ENCODE data around the gene INPP5A.

Gene INPP5A

GRCh38 chr10:132600416-132600815, 62.8 kb downstream of the INPP5A start:
- no peak for TF ChIP-seq CTCF (IDR thresholded peaks at IDR 0.05; ENCODE audit: extremely low read depth, insufficient read depth, missing control alignments)
- DNase-seq (ENCODE audit: low spot score): no peak
- in situ Hi-C loops (cut with MboI; ENCODE audit: low pct_unique_long_range_greater_than_20kb, low sequenced_read_pairs, unreplicated experiment): no loop called here

DNA sequence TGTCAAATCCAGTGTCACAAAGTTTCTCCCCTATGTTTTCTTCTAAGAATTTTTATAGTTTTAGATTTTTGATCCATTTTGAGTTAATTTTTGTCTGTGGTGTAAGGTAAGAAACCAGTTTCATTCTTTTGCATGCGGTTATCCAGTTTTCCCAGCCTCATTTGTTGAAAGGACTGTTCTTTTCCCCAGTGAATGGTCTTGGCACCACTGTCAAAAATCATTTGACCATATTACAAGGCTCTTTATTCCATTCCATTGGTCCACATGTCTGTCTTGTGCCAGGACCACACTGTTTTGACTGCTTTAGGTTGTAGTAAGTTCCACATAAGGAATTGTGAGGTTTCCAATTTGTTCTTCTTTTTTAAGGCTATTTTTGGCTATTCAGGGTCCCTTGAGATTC, 64.0 kb downstream of the INPP5A start:
- in situ Hi-C loops (cut with MboI; ENCODE audit: low pct_unique_long_range_greater_than_20kb, low sequenced_read_pairs, unreplicated experiment): no loop called here
- no peak for DNase-seq (ENCODE audit: low spot score)
- no peak for TF ChIP-seq CTCF (IDR thresholded peaks at IDR 0.05; ENCODE audit: extremely low read depth, insufficient read depth, missing control alignments)

DNA sequence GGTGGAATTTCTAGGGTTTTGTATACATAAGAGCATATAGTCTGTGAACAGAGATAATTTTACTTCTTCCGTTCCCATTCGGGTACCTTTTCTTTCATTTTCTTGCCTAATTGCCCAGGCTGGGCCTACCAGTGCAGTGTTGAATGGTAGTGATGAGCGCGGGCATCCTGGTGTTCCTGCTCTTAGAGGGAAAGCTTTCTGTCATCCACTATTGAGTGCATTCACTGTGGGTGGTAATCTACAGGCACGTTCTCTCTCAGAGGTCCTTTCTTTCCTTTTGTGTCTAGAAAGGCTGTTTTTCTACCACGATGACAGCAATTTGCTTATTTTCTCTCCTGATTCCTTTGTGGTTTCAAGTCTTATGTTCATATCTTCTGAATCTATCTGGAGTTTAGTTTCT, 65.0 kb downstream of the INPP5A start:
- no peak for DNase-seq (ENCODE audit: low spot score)
- TF ChIP-seq CTCF (IDR thresholded peaks at IDR 0.05; ENCODE audit: extremely low read depth, insufficient read depth, missing control alignments): no peak
- in situ Hi-C loops (cut with MboI; ENCODE audit: low pct_unique_long_range_greater_than_20kb, low sequenced_read_pairs, unreplicated experiment): no loop called here

DNA sequence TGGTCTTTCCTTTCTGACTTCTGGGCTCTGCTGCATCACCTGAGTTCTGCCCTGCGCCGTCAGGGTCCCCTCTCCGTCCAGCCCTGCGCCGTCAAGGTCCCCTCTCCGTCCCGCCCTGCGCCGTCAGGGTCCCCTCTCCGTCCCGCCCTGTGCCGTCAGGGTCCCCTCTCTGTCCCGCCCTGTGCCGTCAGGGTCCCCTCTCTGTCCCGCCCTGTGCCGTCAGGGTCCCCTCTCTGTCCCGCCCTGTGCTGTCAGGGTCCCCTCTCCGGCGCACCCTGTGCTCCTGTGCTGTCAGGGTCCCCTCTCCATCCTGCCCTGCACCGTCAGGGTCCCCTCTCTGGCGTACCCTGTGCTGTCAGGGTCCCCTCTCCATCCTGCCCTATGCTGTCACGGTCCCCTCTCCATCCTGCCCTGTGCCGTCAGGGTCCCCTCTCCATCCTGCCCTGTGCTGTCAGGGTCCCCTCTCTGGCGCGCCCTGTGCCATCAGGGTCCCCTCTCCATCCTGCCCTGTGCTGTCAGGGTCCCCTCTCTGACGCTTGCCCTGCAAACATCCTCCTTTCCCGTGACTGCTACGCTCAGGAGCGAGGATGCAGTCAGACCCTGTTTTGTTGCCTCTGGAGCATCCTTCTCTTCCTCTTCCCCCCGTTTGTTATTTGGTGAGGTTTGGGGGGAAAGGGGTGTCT, 66.4 kb downstream of the INPP5A start:
- in situ Hi-C loops (cut with MboI; ENCODE audit: low pct_unique_long_range_greater_than_20kb, low sequenced_read_pairs, unreplicated experiment): no loop called here
- DNase-seq (ENCODE audit: low spot score): no peak

GRCh38 chr10:132604686-132605085, 67.1 kb downstream of the INPP5A start:
- TF ChIP-seq CTCF (IDR thresholded peaks at IDR 0.05; ENCODE audit: extremely low read depth, insufficient read depth, missing control alignments): no peak
- in situ Hi-C loops (cut with MboI; ENCODE audit: low pct_unique_long_range_greater_than_20kb, low sequenced_read_pairs, unreplicated experiment): no loop called here
- DNase-seq (ENCODE audit: low spot score): no peak

More for the DNA sequence above, 66.4 kb downstream of the INPP5A start:
- TF ChIP-seq CTCF (IDR thresholded peaks at IDR 0.05; ENCODE audit: extremely low read depth, insufficient read depth, missing control alignments): no peak

DNA sequence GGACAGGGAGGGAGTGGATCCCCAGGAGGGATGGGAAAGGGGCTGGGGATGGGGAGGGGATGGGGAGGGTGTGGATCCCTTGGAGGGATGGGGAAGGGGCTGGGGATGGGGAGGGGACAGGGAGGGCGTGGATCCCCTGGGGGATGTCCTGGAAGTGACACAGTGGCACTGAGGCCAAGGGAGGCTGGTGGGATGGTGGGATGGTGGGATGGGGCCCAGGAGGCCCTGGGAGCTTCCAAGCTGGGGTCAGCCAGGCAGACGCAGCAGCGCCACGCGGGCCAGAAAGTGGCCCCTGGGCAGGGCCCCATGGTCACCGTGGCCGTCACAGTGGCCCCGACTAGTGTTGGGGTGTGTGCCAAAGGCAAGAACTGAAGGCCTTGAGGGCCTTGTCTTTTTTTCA, 67.8 kb downstream of the INPP5A start:
- no peak for TF ChIP-seq CTCF (IDR thresholded peaks at IDR 0.05; ENCODE audit: extremely low read depth, insufficient read depth, missing control alignments)
- in situ Hi-C loops (cut with MboI; ENCODE audit: low pct_unique_long_range_greater_than_20kb, low sequenced_read_pairs, unreplicated experiment): no loop called here
- DNase-seq (ENCODE audit: low spot score): no peak

All from GM13977 (cell line).